Mesodermal cell (in vitro differentiated cells): ENCODE results near the gene UNG.

Source experiments
- H3K27ac ChIP-seq: 2 replicates; pipeline ENCODE4 v1.7.0; 2013; ENCODE audit warnings: mild to moderate bottlenecking, low read depth, low read length, moderate library complexity; ENCODE audit not compliant: severe bottlenecking
- H3K36me3 ChIP-seq: 2 replicates; pipeline ENCODE4 v1.7.1; 2013; ENCODE audit warnings: mild to moderate bottlenecking, low read length, moderate library complexity; ENCODE audit not compliant: control insufficient read depth, insufficient read depth
- H3K4me1 ChIP-seq: one replicate; pipeline ENCODE4 v1.7.1; 2013; ENCODE audit warnings: mild to moderate bottlenecking, low read length; ENCODE audit not compliant: insufficient read depth, control insufficient read depth, poor library complexity, severe bottlenecking
- H3K4me3 ChIP-seq: 2 replicates; pipeline ENCODE4 v1.7.0; 2013; ENCODE audit warnings: low read length, control low read depth, mild to moderate bottlenecking; ENCODE audit not compliant: insufficient read depth, poor library complexity, severe bottlenecking; ENCODE audit errors: extremely low read depth
- H3K9me3 ChIP-seq: 2 replicates; pipeline ENCODE4 v1.7.1; 2013; ENCODE audit warnings: mild to moderate bottlenecking, low read length, moderate library complexity; ENCODE audit not compliant: control insufficient read depth
- WGBS, 2 experiments: methylation state at CpG; one replicate each; pipeline ENCODE4 v1.1.5; 2013; ENCODE audit warnings: missing lambda C conversion rate in 2 of 2; ENCODE audit not compliant: insufficient coverage in 2 of 2; 5-methylcytosine and 5-hydroxymethylcytosine counted together

UNG gene

GRCh38 chr12:109109746-109110350 is 12.5 kb downstream of the UNG start:
- Histone ChIP-seq H3K27ac (no peak overlapping the region), H3K36me3 (peaks cover 45% of the 10 kb centered on the region), H3K4me3 (no peak overlapping the region), H3K9me3 (no peaks in the 10 kb centered on the region), H3K4me1 (peaks cover 10% of the 10 kb centered on the region)
- 100% methylated on average over 2 to 3 of the region's 6 CpGs for WGBS, 2 experiments

DNA sequence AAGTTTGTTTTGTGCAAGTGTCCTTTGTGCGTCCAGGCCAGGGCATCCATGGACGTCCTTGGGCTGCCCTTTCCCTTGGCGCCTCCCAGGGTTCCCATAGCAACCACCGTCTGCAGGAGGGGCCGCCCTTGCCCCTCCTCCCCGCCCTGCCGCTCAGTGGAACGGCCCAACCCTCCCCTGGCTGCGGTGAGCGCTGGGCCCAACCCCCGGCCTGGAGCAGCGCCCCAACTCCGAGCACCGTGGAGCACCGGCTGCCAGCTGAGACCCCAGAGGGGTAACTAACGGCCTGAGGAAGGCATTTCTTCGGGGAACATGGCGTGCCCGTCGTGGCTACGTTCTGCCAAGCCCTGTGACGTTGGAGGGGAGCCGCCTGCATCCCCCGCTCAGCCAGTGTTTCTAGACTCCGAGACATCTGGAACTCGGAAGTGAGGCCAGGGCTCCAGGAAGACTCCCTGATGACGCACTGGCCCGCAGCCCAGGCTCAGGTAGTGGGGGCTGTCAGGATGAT is 13.6 kb downstream of the UNG start:
- Histone ChIP-seq H3K27ac (peak overlapping the region; percentile 87), H3K36me3 (peaks cover 33% of the 10 kb centered on the region), H3K4me1 (peaks cover 10% of the 10 kb centered on the region), H3K4me3 (peak overlapping the region; percentile 28), H3K9me3 (no peaks in the 10 kb centered on the region)
- 19% methylated on average over 23 to 27 of the region's 28 CpGs for WGBS, 2 experiments

- Histone ChIP-seq H3K36me3 (peaks cover 19% of the 10 kb centered on the region), H3K4me3 (no peak overlapping the region), H3K4me1 (peaks cover 10% of the 10 kb centered on the region), H3K9me3 (no peaks in the 10 kb centered on the region), H3K27ac (no peak overlapping the region)
- WGBS, 2 experiments, result 93 to 100% methylated on average over 3 to 6 of the region's 11 CpGs
Observed at GRCh38 chr12:109112720-109113465, 15.5 kb downstream of the UNG start.

GRCh38 chr12:109113661-109114321 is 16.4 kb downstream of the UNG start:
- Histone ChIP-seq H3K36me3 (peaks cover 10% of the 10 kb centered on the region), H3K27ac (no peak overlapping the region), H3K9me3 (no peaks in the 10 kb centered on the region), H3K4me3 (no peak overlapping the region), H3K4me1 (peaks cover 10% of the 10 kb centered on the region)
- 98 to 100% methylated on average over 4 of the region's 5 CpGs for WGBS, 2 experiments

DNA sequence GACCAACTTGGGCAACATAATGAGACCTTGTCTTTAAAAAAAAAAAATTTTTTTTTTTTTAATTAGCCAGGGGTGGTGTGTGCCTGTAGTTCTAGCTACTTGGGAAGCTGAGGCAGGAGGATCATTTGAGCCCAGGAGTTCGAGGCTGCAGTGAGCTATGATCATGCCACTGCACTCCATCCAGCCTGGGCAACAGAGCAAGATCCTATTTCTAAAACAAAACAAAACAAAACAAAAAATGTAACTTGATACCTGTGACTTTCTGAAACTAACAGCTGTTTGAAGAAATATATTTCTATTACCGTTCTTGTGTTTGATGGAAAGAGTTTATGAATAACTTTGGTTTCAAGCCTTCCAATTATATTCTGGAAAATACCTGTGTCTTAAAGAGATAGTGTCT is 17.2 kb downstream of the UNG start:
- H3K4me3 ChIP-seq, result no peak overlapping the region
- no peak overlapping the region for H3K27ac ChIP-seq

DNA sequence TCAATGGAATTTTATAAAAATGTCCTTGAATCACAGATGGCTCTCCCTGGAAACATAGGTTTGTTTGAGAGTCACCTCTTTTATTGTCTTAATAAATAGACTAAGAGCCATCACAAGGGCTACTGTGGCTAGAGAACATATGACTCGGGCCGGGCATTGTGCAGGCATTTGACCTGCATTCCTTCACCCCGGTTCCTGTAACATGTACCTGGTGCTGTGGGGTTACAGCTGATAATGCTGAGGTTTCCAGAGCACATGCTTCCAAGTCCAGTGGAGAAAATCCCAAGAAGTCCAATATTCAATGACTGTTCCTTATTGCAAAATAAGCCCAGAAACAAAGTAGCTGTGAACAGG is 18.0 kb downstream of the UNG start:
- no peaks in the 10 kb centered on the region for H3K9me3 ChIP-seq
- H3K4me1 ChIP-seq, result peaks cover 7% of the 10 kb centered on the region
- 96 to 100% methylated on average over 3 of the region's 3 CpGs for WGBS, 2 experiments
- H3K27ac ChIP-seq, result no peak overlapping the region
- no peaks in the 10 kb centered on the region for H3K36me3 ChIP-seq
- no peak overlapping the region for H3K4me3 ChIP-seq

More for the DNA sequence above, 17.2 kb downstream of the UNG start:
- Histone ChIP-seq H3K4me1 (peaks cover 10% of the 10 kb centered on the region), H3K36me3 (peaks cover 5% of the 10 kb centered on the region), H3K9me3 (no peaks in the 10 kb centered on the region)
- no CpG with 5 or more reads among the region's 2 CpGs for WGBS, 2 experiments

GRCh38 chr12:109115758-109116610 is 18.6 kb downstream of the UNG start, which contains the start of gene ACACB:
ACACB (plus strand) TSS chr12:109116587; CDS start chr12:109139406, 22,819 bp downstream.
- Histone ChIP-seq H3K9me3 (no peaks in the 10 kb centered on the region), H3K36me3 (no peaks in the 10 kb centered on the region), H3K4me3 (no peak within 1 kb of the TSS), H3K4me1 (peaks cover under 1% of the 10 kb centered on the region), H3K27ac (no peak within 1 kb of the TSS)
- 80% methylated on average over 13 to 14 of the region's 14 CpGs for WGBS, 2 experiments

- Histone ChIP-seq H3K4me3 (no peak overlapping the region), H3K4me1 (no peaks in the 10 kb centered on the region), H3K27ac (no peak overlapping the region), H3K36me3 (no peaks in the 10 kb centered on the region), H3K9me3 (no peaks in the 10 kb centered on the region)
- WGBS, 2 experiments, result 85 to 86% methylated on average over 9 to 10 of the region's 12 CpGs
Observed at GRCh38 chr12:109116611-109116949, 19.2 kb downstream of the UNG start.

DNA sequence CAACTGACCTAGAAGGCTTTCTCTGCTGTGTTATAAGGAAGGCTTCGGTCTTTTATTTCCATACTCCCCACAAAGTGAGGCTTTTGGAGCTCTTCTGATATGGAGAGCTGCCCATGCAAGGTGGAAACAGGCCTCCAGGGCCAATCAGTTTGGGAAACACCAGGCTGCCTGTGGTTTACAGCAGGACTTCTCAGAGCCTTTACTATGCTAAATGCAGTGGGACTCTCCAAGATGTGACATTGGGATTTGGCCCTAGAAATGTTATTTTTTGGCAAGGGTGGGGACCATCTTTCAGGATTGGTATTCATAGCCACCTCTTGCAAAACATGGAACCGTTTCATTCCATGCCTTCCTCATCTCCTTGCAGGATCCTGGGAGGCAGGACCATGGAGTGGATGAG is 22.7 kb downstream of the UNG start:
- Histone ChIP-seq H3K9me3 (no peaks in the 10 kb centered on the region), H3K4me1 (no peaks in the 10 kb centered on the region), H3K27ac (no peak overlapping the region), H3K36me3 (no peaks in the 10 kb centered on the region), H3K4me3 (no peak overlapping the region)
- WGBS, 2 experiments, result 100% methylated on average over 1 of the region's 2 CpGs; no CpG with 5 or more reads in 1 of the 2 experiments

DNA sequence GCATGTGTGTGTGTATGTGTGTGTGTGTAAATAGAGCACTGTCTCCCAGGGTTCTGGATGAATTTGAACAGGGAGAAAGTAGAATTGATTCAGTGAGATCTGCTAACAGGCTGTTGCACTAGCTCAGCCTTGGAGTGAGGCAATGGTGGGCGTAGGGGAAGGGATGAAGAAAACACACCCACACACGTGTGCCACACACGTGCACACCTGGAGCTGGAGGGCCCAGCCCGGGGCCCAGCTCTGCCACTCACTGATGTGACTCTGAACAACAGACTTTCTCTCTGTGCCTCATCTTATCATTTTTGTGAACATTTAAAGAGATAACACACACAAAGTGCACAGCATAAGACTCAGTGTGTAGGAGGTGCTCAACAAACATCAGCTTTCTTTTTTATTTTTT is 23.2 kb downstream of the UNG start:
- Histone ChIP-seq H3K4me1 (no peaks in the 10 kb centered on the region), H3K36me3 (no peaks in the 10 kb centered on the region), H3K27ac (no peak overlapping the region), H3K9me3 (no peaks in the 10 kb centered on the region), H3K4me3 (no peak overlapping the region)
- WGBS, 2 experiments, result 71 to 94% methylated on average over 2 to 4 of the region's 4 CpGs
